Testis (tissue), 3 donors: ENCODE measurements around the gene FBXL13. TPM values are rescaled to one million over a fixed set of nuclear protein-coding genes. Genes with fewer than 3 reads are reported as not detected.

Experiments
- DNase-seq: peaks from one replicate; pipeline ENCODE4 v3.0.0-alpha.2; 2019
- H3K27ac ChIP-seq, 2 donors: fragments of 200-600 bp; sonication (generic); one replicate each; pipeline ENCODE4 v1.5.1; 2019
- H3K27me3 ChIP-seq: fragments of 200-600 bp; sonication (generic); one replicate; pipeline ENCODE4 v1.5.1; 2019
- H3K36me3 ChIP-seq: fragments of 200-600 bp; sonication (generic); one replicate; pipeline ENCODE4 v1.5.1; 2017; ENCODE audit warnings: low read depth; ENCODE audit errors: missing control alignments
- H3K4me1 ChIP-seq: fragments of 200-600 bp; sonication (generic); one replicate; pipeline ENCODE4 v1.5.1; 2019
- H3K4me3 ChIP-seq, 2 donors: fragments of 200-600 bp; sonication (generic); one replicate each; pipeline ENCODE4 v1.5.1; 2017 to 2019
- H3K9me3 ChIP-seq: fragments of 200-600 bp; sonication (generic); one replicate; pipeline ENCODE4 v1.5.1; 2017
- CTCF ChIP-seq, 3 experiments: fragments of 450-650 bp in 2 of 3; fragments of 200-600 bp in 1 of 3; sonication (generic) in 1 of 3; IDR thresholded peaks; one replicate each; pipeline ENCODE4 v1.5.1; 2016 to 2019; ENCODE audit warnings: antibody characterized with exemption in 3 of 3, mild to moderate bottlenecking in 2 of 3, moderate library complexity in 1 of 3
- POLR2A ChIP-seq: fragments of 450-650 bp; IDR thresholded peaks from one replicate; pipeline ENCODE4 v1.6.1; 2017; ENCODE audit warnings: antibody characterized with exemption, mild to moderate bottlenecking, moderate library complexity
- WGBS, 2 donors: methylation state at CpG; one replicate each; pipeline ENCODE4 v1.1.5; 2018; 5-methylcytosine and 5-hydroxymethylcytosine counted together
- intact Hi-C: fragments of 100-400 bp; cut with DNase I; formaldehyde crosslinking; loops from one replicate; pipeline ENCODE4 v1.15.1; 2023; ENCODE audit warnings: low total_unique reads
- polyA plus RNA-seq: library from polyadenylated mRNA; stranded (reverse); fragments of 350-450 nt; fragmentation: Illumina TruSeq; extraction: RNeasy Lipid Tissue Mini Kit (QIAGEN cat#74804); gene quantifications from one replicate; pipeline ENCODE4 v1.2.3, GENCODE V29; 2014; ENCODE audit warnings: low read depth, low replicate concordance; ENCODE audit not compliant: insufficient read depth
- total RNA-seq, 2 donors: library from RNA; depleted of rRNA; stranded (reverse); fragments of >200 nt; gene quantifications; one replicate each; pipeline ENCODE4 v1.2.3, GENCODE V29; 2016

The FBXL13 gene
- total and polyA plus RNA-seq, 3 donors from 2014 or later, result 21.1 to 38.8 (median 28.6) TPM

DNA sequence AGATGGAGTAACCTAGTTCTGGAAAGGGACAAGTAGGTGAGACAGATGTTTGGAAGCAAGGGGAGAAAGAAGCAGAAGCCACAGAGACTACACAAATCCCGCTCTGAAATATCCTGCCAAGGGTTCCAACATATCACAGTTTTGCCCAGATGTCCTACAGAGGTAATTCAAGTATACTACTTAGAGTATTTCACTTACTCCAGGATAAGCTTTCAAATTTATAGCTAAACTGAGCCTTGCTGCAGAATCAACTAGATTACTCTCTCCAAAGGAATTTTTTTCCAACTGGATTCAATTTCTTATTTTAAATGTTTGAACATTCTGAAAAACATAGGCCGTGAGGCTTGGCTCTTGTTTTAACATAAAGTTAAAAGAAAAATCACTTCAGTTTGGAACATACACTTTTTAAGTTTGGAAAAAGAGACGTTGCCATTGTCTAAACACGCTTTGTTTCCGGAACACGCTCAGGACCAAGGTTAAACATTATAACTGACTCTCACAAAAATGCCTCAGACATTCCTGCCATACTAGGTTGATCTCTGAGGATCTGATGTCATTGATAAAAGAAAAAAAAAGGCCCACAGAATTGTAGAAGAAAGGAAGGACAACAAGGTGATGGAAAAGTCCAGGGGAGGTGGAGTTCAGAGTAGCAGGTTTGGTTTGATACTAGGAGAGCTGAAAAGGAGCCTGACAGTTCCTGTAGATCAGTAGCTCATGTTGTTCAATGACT lies 251.0 kb downstream of the FBXL13 start:
- no peaks in the 10 kb centered on the region for H3K4me1 ChIP-seq
- intact Hi-C loops, result no loop called here
- no peak overlapping the region for H3K4me3 ChIP-seq
- TF ChIP-seq CTCF (IDR thresholded peaks at IDR 0.05), result no peak
- TF ChIP-seq POLR2A, result no peak
- no peaks in the 10 kb centered on the region for H3K36me3 ChIP-seq
- no peak overlapping the region for H3K27ac ChIP-seq
- WGBS, 2 donors, result 87% methylated on average over 6 of the region's 6 CpGs
- H3K27me3 ChIP-seq, result no peaks in the 10 kb centered on the region
- H3K9me3 ChIP-seq, result no peaks in the 10 kb centered on the region
- DNase-seq, result no peak

- intact Hi-C loops, result no loop called here
- DNase-seq, result no peak
- Histone ChIP-seq H3K9me3 (no peaks in the 10 kb centered on the region), H3K27me3 (no peaks in the 10 kb centered on the region), H3K27ac (no peak overlapping the region), H3K4me3 (no peak overlapping the region), H3K36me3 (no peaks in the 10 kb centered on the region), H3K4me1 (no peaks in the 10 kb centered on the region)
- no peak for TF ChIP-seq CTCF (IDR thresholded peaks at IDR 0.05)
- no peak for TF ChIP-seq POLR2A
- 97 to 100% methylated on average over 2 of the region's 2 CpGs for WGBS, 2 donors
Measured at GRCh38 chr7:102821994-102822747, 252.4 kb downstream of the FBXL13 start.

- no peak for DNase-seq
- H3K27me3 ChIP-seq, result no peaks in the 10 kb centered on the region
- TF ChIP-seq CTCF (IDR thresholded peaks at IDR 0.05) (no peak), POLR2A (no peak)
- 46 to 55% methylated on average over 2 of the region's 2 CpGs for WGBS, 2 donors
- H3K4me3 ChIP-seq, result no peak overlapping the region
- intact Hi-C loops, result no loop called here
- no peaks in the 10 kb centered on the region for H3K9me3 ChIP-seq
- H3K4me1 ChIP-seq, result no peaks in the 10 kb centered on the region
- H3K27ac ChIP-seq, result no peak overlapping the region
- no peaks in the 10 kb centered on the region for H3K36me3 ChIP-seq
Measured at GRCh38 chr7:102819151-102819550, 255.4 kb downstream of the FBXL13 start.

GRCh38 chr7:102817616-102818573 lies 256.7 kb downstream of the FBXL13 start:
- H3K4me1 ChIP-seq, result peaks cover 5% of the 10 kb centered on the region
- DNase-seq, result no peak
- TF ChIP-seq CTCF (IDR thresholded peaks at IDR 0.05) (no peak), POLR2A (no peak)
- intact Hi-C loops, result no loop called here
- H3K27ac ChIP-seq, result no peak overlapping the region
- H3K36me3 ChIP-seq, result no peaks in the 10 kb centered on the region
- WGBS, 2 donors, result 68 to 76% methylated on average over 4 of the region's 4 CpGs
- no peaks in the 10 kb centered on the region for H3K9me3 ChIP-seq
- no peak overlapping the region for H3K4me3 ChIP-seq
- H3K27me3 ChIP-seq, result no peaks in the 10 kb centered on the region
